ENCODE data around the gene SLC17A6.

DNA sequence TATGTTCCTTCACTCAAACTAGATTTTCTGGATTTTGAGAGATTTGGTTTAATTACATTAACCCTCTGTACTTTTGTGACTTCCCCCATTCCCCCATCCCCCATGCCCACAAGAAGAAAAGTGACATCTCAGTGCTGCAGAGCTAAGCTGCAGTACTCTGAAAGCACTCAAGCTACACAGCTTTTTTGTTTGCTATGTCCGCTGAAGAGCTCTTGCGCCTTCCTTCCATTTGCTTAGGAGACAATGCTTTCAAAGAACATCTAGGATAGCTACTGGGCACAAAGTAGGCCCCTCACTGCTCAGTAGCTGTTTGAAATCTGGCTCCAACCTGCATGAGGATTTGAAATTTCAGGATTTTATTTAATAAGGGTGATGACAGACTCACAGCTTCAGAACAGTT is 69.7 kb downstream of the SLC17A6 start:
- TF ChIP-seq, protein P1, sequence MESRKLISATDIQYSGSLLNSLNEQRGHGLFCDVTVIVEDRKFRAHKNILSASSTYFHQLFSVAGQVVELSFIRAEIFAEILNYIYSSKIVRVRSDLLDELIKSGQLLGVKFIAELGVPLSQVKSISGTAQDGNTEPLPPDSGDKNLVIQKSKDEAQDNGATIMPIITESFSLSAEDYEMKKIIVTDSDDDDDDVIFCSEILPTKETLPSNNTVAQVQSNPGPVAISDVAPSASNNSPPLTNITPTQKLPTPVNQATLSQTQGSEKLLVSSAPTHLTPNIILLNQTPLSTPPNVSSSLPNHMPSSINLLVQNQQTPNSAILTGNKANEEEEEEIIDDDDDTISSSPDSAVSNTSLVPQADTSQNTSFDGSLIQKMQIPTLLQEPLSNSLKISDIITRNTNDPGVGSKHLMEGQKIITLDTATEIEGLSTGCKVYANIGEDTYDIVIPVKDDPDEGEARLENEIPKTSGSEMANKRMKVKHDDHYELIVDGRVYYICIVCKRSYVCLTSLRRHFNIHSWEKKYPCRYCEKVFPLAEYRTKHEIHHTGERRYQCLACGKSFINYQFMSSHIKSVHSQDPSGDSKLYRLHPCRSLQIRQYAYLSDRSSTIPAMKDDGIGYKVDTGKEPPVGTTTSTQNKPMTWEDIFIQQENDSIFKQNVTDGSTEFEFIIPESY (IDR thresholded peaks at IDR 0.05; ENCODE audit: extremely low read depth, insufficient replicate concordance, low read length), result no peak
- no peak for TF ChIP-seq TCF7L2 (IDR thresholded peaks at IDR 0.05; ENCODE audit: borderline replicate concordance, extremely low read depth, insufficient read depth, insufficient read length)
- no peak for TF ChIP-seq FOSL1 (IDR thresholded peaks at IDR 0.05; ENCODE audit: low read depth)

Measured in HCT116 (cell line).